Endothelial cell (in vitro differentiated cells): ENCODE measurements around the gene ESCO1. TPM values are rescaled to one million over a fixed set of nuclear protein-coding genes. Genes with fewer than 3 reads are reported as not detected.

Experiments used
- DNase-seq: peaks from one replicate; pipeline ENCODE4 v3.0.0; 2021; ENCODE audit warnings: low spot score
- H3K27ac Mint-ChIP-seq: one replicate; pipeline ENCODE4 v1.8.0; 2021; ENCODE audit warnings: mixed read lengths, inconsistent platforms; ENCODE audit not compliant: unreplicated experiment
- H3K27me3 Mint-ChIP-seq: one replicate; pipeline ENCODE4 v1.8.0; 2021; ENCODE audit warnings: mild to moderate bottlenecking, moderate library complexity, mixed read lengths, inconsistent platforms; ENCODE audit not compliant: unreplicated experiment
- H3K36me3 Mint-ChIP-seq: one replicate; pipeline ENCODE4 v1.8.0; 2021; ENCODE audit warnings: mild to moderate bottlenecking, low read depth, mixed read lengths, inconsistent platforms; ENCODE audit not compliant: unreplicated experiment
- H3K4me1 Mint-ChIP-seq: one replicate; pipeline ENCODE4 v1.8.0; 2021; ENCODE audit warnings: mild to moderate bottlenecking, mixed read lengths, inconsistent platforms; ENCODE audit not compliant: unreplicated experiment
- H3K4me3 Mint-ChIP-seq: one replicate; pipeline ENCODE4 v1.8.0; 2021; ENCODE audit warnings: mild to moderate bottlenecking, mixed read lengths, inconsistent platforms; ENCODE audit not compliant: unreplicated experiment
- H3K9me3 Mint-ChIP-seq: one replicate; pipeline ENCODE4 v1.8.0; 2021; ENCODE audit warnings: mixed read lengths, inconsistent platforms; ENCODE audit not compliant: unreplicated experiment
- total RNA-seq: library from RNA; stranded (reverse); fragmentation: NEBNext Ultra II Directional; extraction: Animal tissue kit (Norgen Biotek cat#: 25700); gene quantifications from one replicate; pipeline ENCODE4 v1.2.1, GENCODE V29; 2021; ENCODE audit not compliant: unreplicated experiment
- TF ChIP-seq, protein P1 (sequence below): fragments of 200-600 bp; sonication (generic); IDR thresholded peaks from one replicate; pipeline ENCODE4 v1.5.0; 2021; ENCODE audit warnings: antibody characterized with exemption; ENCODE audit not compliant: unreplicated experiment

Gene ESCO1
- total RNA-seq, 1 donor from 2014 or later, result 19.3 TPM

DNA sequence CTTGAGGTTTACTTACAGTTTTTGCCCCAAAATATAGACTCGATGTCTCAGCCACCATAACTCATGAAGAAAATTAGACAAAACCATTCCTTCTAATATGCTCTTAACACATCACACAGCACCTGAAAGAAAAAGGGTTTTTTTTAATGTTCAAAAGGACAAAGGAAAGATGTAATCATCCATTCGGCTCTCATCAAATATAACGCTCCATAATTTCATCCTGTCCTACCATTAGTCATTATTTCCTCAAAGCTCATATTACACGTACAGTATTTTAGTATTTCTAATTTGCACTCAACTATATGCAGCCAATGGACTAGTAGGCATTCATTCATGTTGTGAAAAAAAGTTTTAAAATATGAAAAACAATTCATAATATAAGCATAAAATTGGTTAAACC is 24.8 kb downstream of the ESCO1 start:
- no peak for DNase-seq
- Mint-ChIP-seq H3K9me3 (no peaks in the 10 kb centered on the region), H3K27me3 (no peaks in the 10 kb centered on the region), H3K4me1 (no peaks in the 10 kb centered on the region), H3K4me3 (no peak overlapping the region), H3K36me3 (peaks cover 49% of the 10 kb centered on the region), H3K27ac (no peak overlapping the region)
- TF ChIP-seq, protein P1, sequence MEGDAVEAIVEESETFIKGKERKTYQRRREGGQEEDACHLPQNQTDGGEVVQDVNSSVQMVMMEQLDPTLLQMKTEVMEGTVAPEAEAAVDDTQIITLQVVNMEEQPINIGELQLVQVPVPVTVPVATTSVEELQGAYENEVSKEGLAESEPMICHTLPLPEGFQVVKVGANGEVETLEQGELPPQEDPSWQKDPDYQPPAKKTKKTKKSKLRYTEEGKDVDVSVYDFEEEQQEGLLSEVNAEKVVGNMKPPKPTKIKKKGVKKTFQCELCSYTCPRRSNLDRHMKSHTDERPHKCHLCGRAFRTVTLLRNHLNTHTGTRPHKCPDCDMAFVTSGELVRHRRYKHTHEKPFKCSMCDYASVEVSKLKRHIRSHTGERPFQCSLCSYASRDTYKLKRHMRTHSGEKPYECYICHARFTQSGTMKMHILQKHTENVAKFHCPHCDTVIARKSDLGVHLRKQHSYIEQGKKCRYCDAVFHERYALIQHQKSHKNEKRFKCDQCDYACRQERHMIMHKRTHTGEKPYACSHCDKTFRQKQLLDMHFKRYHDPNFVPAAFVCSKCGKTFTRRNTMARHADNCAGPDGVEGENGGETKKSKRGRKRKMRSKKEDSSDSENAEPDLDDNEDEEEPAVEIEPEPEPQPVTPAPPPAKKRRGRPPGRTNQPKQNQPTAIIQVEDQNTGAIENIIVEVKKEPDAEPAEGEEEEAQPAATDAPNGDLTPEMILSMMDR, result no peak

GRCh38 chr18:21571772-21572171 is 28.7 kb downstream of the ESCO1 start:
- Mint-ChIP-seq H3K4me3 (no peak overlapping the region), H3K27me3 (no peaks in the 10 kb centered on the region), H3K36me3 (peaks cover 52% of the 10 kb centered on the region), H3K9me3 (no peaks in the 10 kb centered on the region), H3K27ac (no peak overlapping the region), H3K4me1 (no peaks in the 10 kb centered on the region)
- no peak for DNase-seq
- TF ChIP-seq, protein P1, result no peak

GRCh38 chr18:21559195-21559594 is 41.3 kb downstream of the ESCO1 start:
- TF ChIP-seq, protein P1, result no peak
- Mint-ChIP-seq H3K27ac (no peak overlapping the region), H3K4me3 (no peak overlapping the region), H3K36me3 (peaks cover 20% of the 10 kb centered on the region), H3K9me3 (no peaks in the 10 kb centered on the region), H3K27me3 (peaks cover 1% of the 10 kb centered on the region), H3K4me1 (no peaks in the 10 kb centered on the region)
- no peak for DNase-seq

DNA sequence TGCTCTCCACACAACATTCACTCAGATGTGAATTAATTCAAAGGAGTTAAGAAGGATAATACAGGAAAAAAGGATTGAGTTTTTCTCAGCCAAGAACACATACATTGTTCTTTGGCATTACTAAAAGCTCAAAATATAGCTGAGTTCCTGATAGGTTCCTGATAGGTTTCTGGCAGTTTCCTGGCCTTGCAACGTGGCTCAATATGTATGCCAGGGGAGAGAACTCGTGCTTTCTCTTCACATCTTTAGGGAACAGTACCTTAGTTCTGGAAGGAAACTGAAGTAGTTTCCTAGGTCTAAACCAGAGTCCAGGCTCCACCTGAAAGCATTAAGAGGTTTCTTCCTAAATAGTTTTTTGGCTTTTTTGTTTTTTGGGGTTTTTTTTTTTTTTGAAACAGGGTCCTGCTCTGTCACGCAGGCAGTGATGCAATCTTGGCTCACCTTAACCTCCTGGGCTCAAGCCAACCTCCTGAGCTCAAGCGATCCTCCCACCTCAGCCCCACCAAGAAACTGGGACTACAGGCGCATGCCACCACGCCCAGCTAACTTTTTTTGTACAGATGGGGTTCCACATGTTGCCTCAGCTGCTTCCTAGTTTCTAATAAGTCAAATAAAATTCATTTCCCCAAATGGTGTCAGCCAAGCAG is 42.8 kb downstream of the ESCO1 start:
- DNase-seq, result no peak
- H3K4me3 Mint-ChIP-seq, result no peak overlapping the region
- TF ChIP-seq, protein P1, result no peak
- peaks cover 14% of the 10 kb centered on the region for H3K36me3 Mint-ChIP-seq
- H3K4me1 Mint-ChIP-seq, result no peaks in the 10 kb centered on the region
- no peaks in the 10 kb centered on the region for H3K27me3 Mint-ChIP-seq
- H3K9me3 Mint-ChIP-seq, result no peaks in the 10 kb centered on the region
- H3K27ac Mint-ChIP-seq, result no peak overlapping the region

GRCh38 chr18:21550510-21550970 is 50.0 kb downstream of the ESCO1 start:
- Mint-ChIP-seq H3K36me3 (peaks cover 18% of the 10 kb centered on the region), H3K27ac (peak overlapping the region; percentile 39), H3K4me1 (no peaks in the 10 kb centered on the region), H3K4me3 (no peak overlapping the region), H3K27me3 (peaks cover 1% of the 10 kb centered on the region), H3K9me3 (no peaks in the 10 kb centered on the region)
- TF ChIP-seq, protein P1, result no peak
- no peak for DNase-seq
